Activated CD4-positive, alpha-beta T cell treated with anti-CD3 and anti-CD28 coated beads, Interleukin-2, amount 10 ng/mL, durations not matched to agents 24 days and 14 days (primary cell): ENCODE measurements around the gene PUS10. TPM values are rescaled to one million over a fixed set of nuclear protein-coding genes. Genes with fewer than 3 reads are reported as not detected.

Experiments used
- DNase-seq: peaks from one replicate; pipeline ENCODE4 v3.0.0; 2022
- H3K27ac Mint-ChIP-seq: one replicate; pipeline ENCODE4 v1.8.0; 2022; ENCODE audit warnings: mild to moderate bottlenecking, mixed read lengths
- H3K27me3 Mint-ChIP-seq: one replicate; pipeline ENCODE4 v1.8.0; 2022; ENCODE audit warnings: mixed read lengths
- H3K36me3 Mint-ChIP-seq: one replicate; pipeline ENCODE4 v1.8.0; 2022; ENCODE audit warnings: low read depth, mild to moderate bottlenecking, mixed read lengths
- H3K4me1 Mint-ChIP-seq: one replicate; pipeline ENCODE4 v1.8.0; 2021; ENCODE audit warnings: mixed read lengths
- H3K4me3 Mint-ChIP-seq: one replicate; pipeline ENCODE4 v1.8.0; 2022; ENCODE audit warnings: mild to moderate bottlenecking, moderate library complexity, mixed read lengths
- H3K9me3 Mint-ChIP-seq: one replicate; pipeline ENCODE4 v1.8.0; 2021; ENCODE audit warnings: mixed read lengths
- intact Hi-C: fragments of 100-400 bp; cut with micrococcal nuclease; formaldehyde crosslinking; loops from one replicate; pipeline ENCODE4 v1.15.1; 2023
- total RNA-seq: library from RNA; stranded (reverse); gene quantifications from 2 replicates; pipeline ENCODE4 v1.2.3, GENCODE V29; 2022

Gene PUS10
- total RNA-seq, 1 donor from 2014 or later = 8.4 TPM

- peaks cover 32% of the 10 kb centered on the region for H3K4me1 Mint-ChIP-seq
- H3K36me3 Mint-ChIP-seq = no peaks in the 10 kb centered on the region
- DNase-seq = no peak
- no peaks in the 10 kb centered on the region for H3K27me3 Mint-ChIP-seq
- no peak overlapping the region for H3K4me3 Mint-ChIP-seq
- no peaks in the 10 kb centered on the region for H3K9me3 Mint-ChIP-seq
- H3K27ac Mint-ChIP-seq = no peak overlapping the region
- intact Hi-C loops = loop anchor here (2.0 kb wide), 3 partner anchors 16 to 96 kb away; partner anchors contain the start of genes PEX13 and REL
Observed at GRCh38 chr2:60976256-60976850, 41.7 kb downstream of the PUS10 start.

- no peak for DNase-seq
- Mint-ChIP-seq H3K9me3 (no peaks in the 10 kb centered on the region), H3K4me3 (no peak overlapping the region), H3K27ac (no peak overlapping the region), H3K4me1 (peaks cover 26% of the 10 kb centered on the region), H3K36me3 (no peaks in the 10 kb centered on the region), H3K27me3 (no peaks in the 10 kb centered on the region)
- intact Hi-C loops = no loop called here
Observed at GRCh38 chr2:60974652-60975051, 43.4 kb downstream of the PUS10 start.

- H3K27ac Mint-ChIP-seq = no peak overlapping the region
- no peaks in the 10 kb centered on the region for H3K9me3 Mint-ChIP-seq
- intact Hi-C loops = no loop called here
- peaks cover 3% of the 10 kb centered on the region for H3K36me3 Mint-ChIP-seq
- no peak for DNase-seq
- no peaks in the 10 kb centered on the region for H3K27me3 Mint-ChIP-seq
- H3K4me3 Mint-ChIP-seq = no peak overlapping the region
- peaks cover 21% of the 10 kb centered on the region for H3K4me1 Mint-ChIP-seq
Observed at GRCh38 chr2:60973705-60974104, 44.4 kb downstream of the PUS10 start.

GRCh38 chr2:60972889-60973656, 45.0 kb downstream of the PUS10 start:
- H3K4me1 Mint-ChIP-seq = peaks cover 21% of the 10 kb centered on the region
- no peak for DNase-seq
- no peaks in the 10 kb centered on the region for H3K27me3 Mint-ChIP-seq
- H3K36me3 Mint-ChIP-seq = peaks cover 3% of the 10 kb centered on the region
- H3K9me3 Mint-ChIP-seq = no peaks in the 10 kb centered on the region
- no peak overlapping the region for H3K27ac Mint-ChIP-seq
- intact Hi-C loops = no loop called here
- no peak overlapping the region for H3K4me3 Mint-ChIP-seq

- H3K36me3 Mint-ChIP-seq = peaks cover 18% of the 10 kb centered on the region
- DNase-seq = no peak
- H3K4me1 Mint-ChIP-seq = peaks cover 25% of the 10 kb centered on the region
- peak overlapping the region; percentile 19 for H3K4me3 Mint-ChIP-seq
- no peaks in the 10 kb centered on the region for H3K27me3 Mint-ChIP-seq
- H3K9me3 Mint-ChIP-seq = peaks cover 7% of the 10 kb centered on the region
- peak overlapping the region; percentile 56 for H3K27ac Mint-ChIP-seq
- intact Hi-C loops = no loop called here
Observed at GRCh38 chr2:60966507-60967405, 51.3 kb downstream of the PUS10 start.

- peaks cover 23% of the 10 kb centered on the region for H3K4me1 Mint-ChIP-seq
- H3K4me3 Mint-ChIP-seq = peak overlapping the region; percentile 32
- intact Hi-C loops = no loop called here
- peaks cover 18% of the 10 kb centered on the region for H3K36me3 Mint-ChIP-seq
- H3K27me3 Mint-ChIP-seq = no peaks in the 10 kb centered on the region
- H3K9me3 Mint-ChIP-seq = peaks cover 7% of the 10 kb centered on the region
- no peak for DNase-seq
- peak overlapping the region; percentile 73 for H3K27ac Mint-ChIP-seq
Observed at GRCh38 chr2:60965499-60965785, 52.6 kb downstream of the PUS10 start.

- Mint-ChIP-seq H3K9me3 (peaks cover 7% of the 10 kb centered on the region), H3K4me3 (peak overlapping the region; percentile 32), H3K27me3 (no peaks in the 10 kb centered on the region), H3K27ac (peak overlapping the region; percentile 73), H3K4me1 (peaks cover 23% of the 10 kb centered on the region), H3K36me3 (peaks cover 18% of the 10 kb centered on the region)
- intact Hi-C loops = no loop called here
- DNase-seq = peak; percentile 69
Observed at GRCh38 chr2:60964651-60965498, 53.2 kb downstream of the PUS10 start.

- Mint-ChIP-seq H3K4me3 (no peak overlapping the region), H3K27me3 (no peaks in the 10 kb centered on the region), H3K36me3 (peaks cover 17% of the 10 kb centered on the region), H3K4me1 (peaks cover 23% of the 10 kb centered on the region), H3K27ac (no peak overlapping the region), H3K9me3 (peaks cover 7% of the 10 kb centered on the region)
- DNase-seq = no peak
- intact Hi-C loops = no loop called here
Observed at GRCh38 chr2:60963190-60963589, 54.9 kb downstream of the PUS10 start.

GRCh38 chr2:60962528-60962927, 55.5 kb downstream of the PUS10 start:
- peaks cover 23% of the 10 kb centered on the region for H3K4me1 Mint-ChIP-seq
- no peak overlapping the region for H3K27ac Mint-ChIP-seq
- H3K9me3 Mint-ChIP-seq = peaks cover 7% of the 10 kb centered on the region
- no peak for DNase-seq
- peaks cover 17% of the 10 kb centered on the region for H3K36me3 Mint-ChIP-seq
- intact Hi-C loops = no loop called here
- no peaks in the 10 kb centered on the region for H3K27me3 Mint-ChIP-seq
- no peak overlapping the region for H3K4me3 Mint-ChIP-seq

- peaks cover 17% of the 10 kb centered on the region for H3K4me1 Mint-ChIP-seq
- no peaks in the 10 kb centered on the region for H3K27me3 Mint-ChIP-seq
- intact Hi-C loops = no loop called here
- peaks cover 18% of the 10 kb centered on the region for H3K36me3 Mint-ChIP-seq
- no peak overlapping the region for H3K27ac Mint-ChIP-seq
- no peak for DNase-seq
- H3K9me3 Mint-ChIP-seq = peaks cover 7% of the 10 kb centered on the region
- no peak overlapping the region for H3K4me3 Mint-ChIP-seq
Observed at GRCh38 chr2:60961457-60961856, 56.6 kb downstream of the PUS10 start.

- Mint-ChIP-seq H3K9me3 (peaks cover 7% of the 10 kb centered on the region), H3K27ac (no peak overlapping the region), H3K4me3 (no peak overlapping the region), H3K36me3 (peaks cover 21% of the 10 kb centered on the region), H3K4me1 (peaks cover 15% of the 10 kb centered on the region), H3K27me3 (no peaks in the 10 kb centered on the region)
- intact Hi-C loops = no loop called here
- DNase-seq = no peak
Observed at GRCh38 chr2:60960706-60961105, 57.3 kb downstream of the PUS10 start.

GRCh38 chr2:60959501-60959900, 58.6 kb downstream of the PUS10 start:
- no peak for DNase-seq
- peaks cover 4% of the 10 kb centered on the region for H3K9me3 Mint-ChIP-seq
- H3K27me3 Mint-ChIP-seq = no peaks in the 10 kb centered on the region
- intact Hi-C loops = no loop called here
- no peak overlapping the region for H3K4me3 Mint-ChIP-seq
- H3K27ac Mint-ChIP-seq = no peak overlapping the region
- peaks cover 6% of the 10 kb centered on the region for H3K4me1 Mint-ChIP-seq
- peaks cover 21% of the 10 kb centered on the region for H3K36me3 Mint-ChIP-seq

- H3K36me3 Mint-ChIP-seq = peaks cover 24% of the 10 kb centered on the region
- peaks cover 5% of the 10 kb centered on the region for H3K4me1 Mint-ChIP-seq
- DNase-seq = no peak
Observed at GRCh38 chr2:60958800-60959199, 59.3 kb downstream of the PUS10 start.

More at GRCh38 chr2:60958800-60959199, 59.3 kb downstream of the PUS10 start:
- H3K9me3 Mint-ChIP-seq = no peaks in the 10 kb centered on the region
- intact Hi-C loops = no loop called here
- no peak overlapping the region for H3K27ac Mint-ChIP-seq
- H3K27me3 Mint-ChIP-seq = no peaks in the 10 kb centered on the region
- H3K4me3 Mint-ChIP-seq = no peak overlapping the region
